WTC11 (cell line): ENCODE data around the gene EIF5A. TPM values are rescaled to one million over a fixed set of nuclear protein-coding genes. Genes with fewer than 3 reads are reported as not detected.

Experiments
- ELF4 ChIP-seq: sonication (generic); formaldehyde crosslinking; IDR thresholded peaks from 2 replicates; pipeline ENCODE4 v1.8.1; 2022; ENCODE audit warnings: low read depth, mild to moderate bottlenecking, moderate library complexity, missing genetic modification reagents
- EMX1 ChIP-seq: fragments of 250-450 bp; sonication (Bioruptor Pico); IDR thresholded peaks from 2 replicates; pipeline ENCODE4 v1.8.0; 2021; ENCODE audit warnings: mild to moderate bottlenecking
- ETV6 ChIP-seq: sonication (generic); formaldehyde crosslinking; IDR thresholded peaks from 2 replicates; pipeline ENCODE4 v1.8.1; 2022; ENCODE audit warnings: mild to moderate bottlenecking, missing genetic modification reagents
- GABPB1 ChIP-seq: sonication (generic); formaldehyde crosslinking; IDR thresholded peaks from 2 replicates; pipeline ENCODE4 v1.8.1; 2023; ENCODE audit warnings: mild to moderate bottlenecking, missing genetic modification reagents
- JUN ChIP-seq: sonication (generic); formaldehyde crosslinking; IDR thresholded peaks from 2 replicates; pipeline ENCODE4 v1.8.0; 2023; ENCODE audit warnings: mild to moderate bottlenecking, missing genetic modification reagents
- MYBL2 ChIP-seq: sonication (generic); formaldehyde crosslinking; IDR thresholded peaks from 2 replicates; pipeline ENCODE4 v1.8.1; 2023; ENCODE audit warnings: mild to moderate bottlenecking, moderate library complexity, missing genetic modification reagents
- PRRX2 ChIP-seq: fragments of 250-450 bp; sonication (Bioruptor Pico); IDR thresholded peaks from 2 replicates; pipeline ENCODE4 v1.8.0; 2021; ENCODE audit warnings: mild to moderate bottlenecking
- TEAD1 ChIP-seq: sonication (generic); formaldehyde crosslinking; IDR thresholded peaks from 2 replicates; pipeline ENCODE4 v1.8.0; 2022; ENCODE audit warnings: mild to moderate bottlenecking, missing genetic modification reagents
- total RNA-seq: library from RNA; stranded (reverse); gene quantifications from 3 replicates; pipeline ENCODE4 v1.2.3, GENCODE V29; 2021
- TF ChIP-seq, protein P1 (sequence below): sonication (generic); formaldehyde crosslinking; IDR thresholded peaks from 2 replicates; pipeline ENCODE4 v1.8.1; 2023; ENCODE audit warnings: mild to moderate bottlenecking, missing genetic modification reagents, moderate library complexity
- TF ChIP-seq, protein P2 (sequence below): fragments of 250-450 bp; sonication (Bioruptor Pico); IDR thresholded peaks from 2 replicates; pipeline ENCODE4 v1.9.0; 2021; ENCODE audit warnings: mild to moderate bottlenecking, borderline replicate concordance
- TF ChIP-seq, protein P3 (sequence below): sonication (generic); formaldehyde crosslinking; IDR thresholded peaks from 2 replicates; pipeline ENCODE4 v1.8.0; 2022; ENCODE audit warnings: mild to moderate bottlenecking, missing genetic modification reagents
- TF ChIP-seq, protein P4 (sequence below): sonication (generic); formaldehyde crosslinking; IDR thresholded peaks from 2 replicates; pipeline ENCODE4 v1.8.1; 2022; ENCODE audit warnings: mild to moderate bottlenecking, missing genetic modification reagents, moderate library complexity, borderline replicate concordance
- TF ChIP-seq, protein P5 (sequence below): sonication (generic); formaldehyde crosslinking; IDR thresholded peaks from 2 replicates; pipeline ENCODE4 v1.8.0; 2023; ENCODE audit warnings: mild to moderate bottlenecking, missing genetic modification reagents
- TF ChIP-seq, protein P6 (sequence below): fragments of 250-450 bp; sonication (Bioruptor Pico); IDR thresholded peaks from 2 replicates; pipeline ENCODE4 v1.8.0; 2021; ENCODE audit warnings: mild to moderate bottlenecking
- TF ChIP-seq, protein P7 (sequence below): fragments of 250-450 bp; sonication (Bioruptor Pico); IDR thresholded peaks from 2 replicates; pipeline ENCODE4 v1.9.0; 2021; ENCODE audit warnings: moderate library complexity, mild to moderate bottlenecking, inconsistent platforms, borderline replicate concordance
- TF ChIP-seq, protein P8 (sequence below): fragments of 250-450 bp; sonication (Bioruptor Pico); IDR thresholded peaks from 2 replicates; pipeline ENCODE4 v2.1.2; 2022; ENCODE audit warnings: mild to moderate bottlenecking, moderate library complexity
- TF ChIP-seq, protein P9 (sequence below): fragments of 250-450 bp; sonication (Bioruptor Pico); IDR thresholded peaks from 2 replicates; pipeline ENCODE4 v1.9.0; 2021; ENCODE audit warnings: mild to moderate bottlenecking
- TF ChIP-seq, protein P10 (sequence below): sonication (generic); formaldehyde crosslinking; IDR thresholded peaks from 2 replicates; pipeline ENCODE4 v1.8.0; 2022; ENCODE audit warnings: missing genetic modification reagents

The EIF5A gene
- total RNA-seq, 1 experiment from 2014 or later: 1,021 TPM

DNA sequence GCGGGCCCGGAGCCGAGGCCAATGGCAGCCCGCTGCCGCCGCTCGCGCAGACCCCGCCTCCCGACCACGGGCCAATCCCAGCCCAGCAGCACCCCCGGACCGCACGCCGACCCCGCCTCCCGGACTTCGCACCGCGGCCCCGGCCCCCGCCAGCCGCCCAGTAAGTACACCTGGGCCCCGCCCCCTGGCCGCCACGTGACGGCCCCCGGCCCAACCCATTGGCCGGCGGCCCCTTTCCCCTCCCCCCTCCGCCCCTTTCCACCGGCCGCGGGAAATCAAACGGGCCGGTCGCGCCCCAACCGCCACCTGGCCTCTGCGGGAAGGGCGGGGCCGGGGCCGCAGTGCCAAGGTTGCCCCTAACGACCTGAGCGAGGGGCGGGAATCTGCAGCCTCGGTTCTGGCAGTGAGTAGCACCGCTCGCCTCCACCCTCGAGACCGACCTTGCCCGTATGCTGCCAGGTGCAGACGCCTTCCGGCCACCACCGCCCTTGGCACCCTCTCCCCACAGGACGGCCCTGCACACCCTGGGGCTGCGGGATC lies 12.7 kb upstream of the EIF5A start, which contains the start of gene YBX2 (continued):
- TF ChIP-seq, protein P1, sequence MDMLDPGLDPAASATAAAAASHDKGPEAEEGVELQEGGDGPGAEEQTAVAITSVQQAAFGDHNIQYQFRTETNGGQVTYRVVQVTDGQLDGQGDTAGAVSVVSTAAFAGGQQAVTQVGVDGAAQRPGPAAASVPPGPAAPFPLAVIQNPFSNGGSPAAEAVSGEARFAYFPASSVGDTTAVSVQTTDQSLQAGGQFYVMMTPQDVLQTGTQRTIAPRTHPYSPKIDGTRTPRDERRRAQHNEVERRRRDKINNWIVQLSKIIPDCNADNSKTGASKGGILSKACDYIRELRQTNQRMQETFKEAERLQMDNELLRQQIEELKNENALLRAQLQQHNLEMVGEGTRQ (CRISPR knock-in tag): peak; percentile 95
- TF ChIP-seq, protein P2, sequence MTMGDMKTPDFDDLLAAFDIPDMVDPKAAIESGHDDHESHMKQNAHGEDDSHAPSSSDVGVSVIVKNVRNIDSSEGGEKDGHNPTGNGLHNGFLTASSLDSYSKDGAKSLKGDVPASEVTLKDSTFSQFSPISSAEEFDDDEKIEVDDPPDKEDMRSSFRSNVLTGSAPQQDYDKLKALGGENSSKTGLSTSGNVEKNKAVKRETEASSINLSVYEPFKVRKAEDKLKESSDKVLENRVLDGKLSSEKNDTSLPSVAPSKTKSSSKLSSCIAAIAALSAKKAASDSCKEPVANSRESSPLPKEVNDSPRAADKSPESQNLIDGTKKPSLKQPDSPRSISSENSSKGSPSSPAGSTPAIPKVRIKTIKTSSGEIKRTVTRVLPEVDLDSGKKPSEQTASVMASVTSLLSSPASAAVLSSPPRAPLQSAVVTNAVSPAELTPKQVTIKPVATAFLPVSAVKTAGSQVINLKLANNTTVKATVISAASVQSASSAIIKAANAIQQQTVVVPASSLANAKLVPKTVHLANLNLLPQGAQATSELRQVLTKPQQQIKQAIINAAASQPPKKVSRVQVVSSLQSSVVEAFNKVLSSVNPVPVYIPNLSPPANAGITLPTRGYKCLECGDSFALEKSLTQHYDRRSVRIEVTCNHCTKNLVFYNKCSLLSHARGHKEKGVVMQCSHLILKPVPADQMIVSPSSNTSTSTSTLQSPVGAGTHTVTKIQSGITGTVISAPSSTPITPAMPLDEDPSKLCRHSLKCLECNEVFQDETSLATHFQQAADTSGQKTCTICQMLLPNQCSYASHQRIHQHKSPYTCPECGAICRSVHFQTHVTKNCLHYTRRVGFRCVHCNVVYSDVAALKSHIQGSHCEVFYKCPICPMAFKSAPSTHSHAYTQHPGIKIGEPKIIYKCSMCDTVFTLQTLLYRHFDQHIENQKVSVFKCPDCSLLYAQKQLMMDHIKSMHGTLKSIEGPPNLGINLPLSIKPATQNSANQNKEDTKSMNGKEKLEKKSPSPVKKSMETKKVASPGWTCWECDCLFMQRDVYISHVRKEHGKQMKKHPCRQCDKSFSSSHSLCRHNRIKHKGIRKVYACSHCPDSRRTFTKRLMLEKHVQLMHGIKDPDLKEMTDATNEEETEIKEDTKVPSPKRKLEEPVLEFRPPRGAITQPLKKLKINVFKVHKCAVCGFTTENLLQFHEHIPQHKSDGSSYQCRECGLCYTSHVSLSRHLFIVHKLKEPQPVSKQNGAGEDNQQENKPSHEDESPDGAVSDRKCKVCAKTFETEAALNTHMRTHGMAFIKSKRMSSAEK (CRISPR knock-in tag): no peak
- TF ChIP-seq, protein P3, sequence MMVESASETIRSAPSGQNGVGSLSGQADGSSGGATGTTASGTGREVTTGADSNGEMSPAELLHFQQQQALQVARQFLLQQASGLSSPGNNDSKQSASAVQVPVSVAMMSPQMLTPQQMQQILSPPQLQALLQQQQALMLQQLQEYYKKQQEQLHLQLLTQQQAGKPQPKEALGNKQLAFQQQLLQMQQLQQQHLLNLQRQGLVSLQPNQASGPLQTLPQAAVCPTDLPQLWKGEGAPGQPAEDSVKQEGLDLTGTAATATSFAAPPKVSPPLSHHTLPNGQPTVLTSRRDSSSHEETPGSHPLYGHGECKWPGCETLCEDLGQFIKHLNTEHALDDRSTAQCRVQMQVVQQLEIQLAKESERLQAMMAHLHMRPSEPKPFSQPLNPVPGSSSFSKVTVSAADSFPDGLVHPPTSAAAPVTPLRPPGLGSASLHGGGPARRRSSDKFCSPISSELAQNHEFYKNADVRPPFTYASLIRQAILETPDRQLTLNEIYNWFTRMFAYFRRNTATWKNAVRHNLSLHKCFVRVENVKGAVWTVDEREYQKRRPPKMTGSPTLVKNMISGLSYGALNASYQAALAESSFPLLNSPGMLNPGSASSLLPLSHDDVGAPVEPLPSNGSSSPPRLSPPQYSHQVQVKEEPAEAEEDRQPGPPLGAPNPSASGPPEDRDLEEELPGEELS (CRISPR knock-in tag): no peak; the same call in 1 of the 2 replicates
- 0 out of 2 replicates have a peak, but pooled peaks have one; percentile 40 for TF ChIP-seq ELF4
- no peak; the same call in 1 of the 2 replicates for TF ChIP-seq JUN (CRISPR knock-in tag)
- no peak for TF ChIP-seq GABPB1 (CRISPR knock-in tag)
- TF ChIP-seq PRRX2 (CRISPR knock-in tag): no peak
- TF ChIP-seq, protein P4, sequence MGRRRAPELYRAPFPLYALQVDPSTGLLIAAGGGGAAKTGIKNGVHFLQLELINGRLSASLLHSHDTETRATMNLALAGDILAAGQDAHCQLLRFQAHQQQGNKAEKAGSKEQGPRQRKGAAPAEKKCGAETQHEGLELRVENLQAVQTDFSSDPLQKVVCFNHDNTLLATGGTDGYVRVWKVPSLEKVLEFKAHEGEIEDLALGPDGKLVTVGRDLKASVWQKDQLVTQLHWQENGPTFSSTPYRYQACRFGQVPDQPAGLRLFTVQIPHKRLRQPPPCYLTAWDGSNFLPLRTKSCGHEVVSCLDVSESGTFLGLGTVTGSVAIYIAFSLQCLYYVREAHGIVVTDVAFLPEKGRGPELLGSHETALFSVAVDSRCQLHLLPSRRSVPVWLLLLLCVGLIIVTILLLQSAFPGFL (CRISPR knock-in tag): no peak
- no peak for TF ChIP-seq EMX1 (CRISPR knock-in tag)
- TF ChIP-seq, protein P5, sequence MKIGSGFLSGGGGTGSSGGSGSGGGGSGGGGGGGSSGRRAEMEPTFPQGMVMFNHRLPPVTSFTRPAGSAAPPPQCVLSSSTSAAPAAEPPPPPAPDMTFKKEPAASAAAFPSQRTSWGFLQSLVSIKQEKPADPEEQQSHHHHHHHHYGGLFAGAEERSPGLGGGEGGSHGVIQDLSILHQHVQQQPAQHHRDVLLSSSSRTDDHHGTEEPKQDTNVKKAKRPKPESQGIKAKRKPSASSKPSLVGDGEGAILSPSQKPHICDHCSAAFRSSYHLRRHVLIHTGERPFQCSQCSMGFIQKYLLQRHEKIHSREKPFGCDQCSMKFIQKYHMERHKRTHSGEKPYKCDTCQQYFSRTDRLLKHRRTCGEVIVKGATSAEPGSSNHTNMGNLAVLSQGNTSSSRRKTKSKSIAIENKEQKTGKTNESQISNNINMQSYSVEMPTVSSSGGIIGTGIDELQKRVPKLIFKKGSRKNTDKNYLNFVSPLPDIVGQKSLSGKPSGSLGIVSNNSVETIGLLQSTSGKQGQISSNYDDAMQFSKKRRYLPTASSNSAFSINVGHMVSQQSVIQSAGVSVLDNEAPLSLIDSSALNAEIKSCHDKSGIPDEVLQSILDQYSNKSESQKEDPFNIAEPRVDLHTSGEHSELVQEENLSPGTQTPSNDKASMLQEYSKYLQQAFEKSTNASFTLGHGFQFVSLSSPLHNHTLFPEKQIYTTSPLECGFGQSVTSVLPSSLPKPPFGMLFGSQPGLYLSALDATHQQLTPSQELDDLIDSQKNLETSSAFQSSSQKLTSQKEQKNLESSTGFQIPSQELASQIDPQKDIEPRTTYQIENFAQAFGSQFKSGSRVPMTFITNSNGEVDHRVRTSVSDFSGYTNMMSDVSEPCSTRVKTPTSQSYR (CRISPR knock-in tag): peak; percentile 87
- TF ChIP-seq, protein P6, sequence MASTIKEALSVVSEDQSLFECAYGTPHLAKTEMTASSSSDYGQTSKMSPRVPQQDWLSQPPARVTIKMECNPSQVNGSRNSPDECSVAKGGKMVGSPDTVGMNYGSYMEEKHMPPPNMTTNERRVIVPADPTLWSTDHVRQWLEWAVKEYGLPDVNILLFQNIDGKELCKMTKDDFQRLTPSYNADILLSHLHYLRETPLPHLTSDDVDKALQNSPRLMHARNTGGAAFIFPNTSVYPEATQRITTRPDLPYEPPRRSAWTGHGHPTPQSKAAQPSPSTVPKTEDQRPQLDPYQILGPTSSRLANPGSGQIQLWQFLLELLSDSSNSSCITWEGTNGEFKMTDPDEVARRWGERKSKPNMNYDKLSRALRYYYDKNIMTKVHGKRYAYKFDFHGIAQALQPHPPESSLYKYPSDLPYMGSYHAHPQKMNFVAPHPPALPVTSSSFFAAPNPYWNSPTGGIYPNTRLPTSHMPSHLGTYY (CRISPR knock-in tag): no peak
- TF ChIP-seq, protein P7, sequence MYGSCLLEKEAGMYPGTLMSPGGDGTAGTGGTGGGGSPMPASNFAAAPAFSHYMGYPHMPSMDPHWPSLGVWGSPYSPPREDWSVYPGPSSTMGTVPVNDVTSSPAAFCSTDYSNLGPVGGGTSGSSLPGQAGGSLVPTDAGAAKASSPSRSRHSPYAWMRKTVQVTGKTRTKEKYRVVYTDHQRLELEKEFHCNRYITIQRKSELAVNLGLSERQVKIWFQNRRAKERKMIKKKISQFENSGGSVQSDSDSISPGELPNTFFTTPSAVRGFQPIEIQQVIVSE (CRISPR knock-in tag): no peak
- TF ChIP-seq, protein P8, sequence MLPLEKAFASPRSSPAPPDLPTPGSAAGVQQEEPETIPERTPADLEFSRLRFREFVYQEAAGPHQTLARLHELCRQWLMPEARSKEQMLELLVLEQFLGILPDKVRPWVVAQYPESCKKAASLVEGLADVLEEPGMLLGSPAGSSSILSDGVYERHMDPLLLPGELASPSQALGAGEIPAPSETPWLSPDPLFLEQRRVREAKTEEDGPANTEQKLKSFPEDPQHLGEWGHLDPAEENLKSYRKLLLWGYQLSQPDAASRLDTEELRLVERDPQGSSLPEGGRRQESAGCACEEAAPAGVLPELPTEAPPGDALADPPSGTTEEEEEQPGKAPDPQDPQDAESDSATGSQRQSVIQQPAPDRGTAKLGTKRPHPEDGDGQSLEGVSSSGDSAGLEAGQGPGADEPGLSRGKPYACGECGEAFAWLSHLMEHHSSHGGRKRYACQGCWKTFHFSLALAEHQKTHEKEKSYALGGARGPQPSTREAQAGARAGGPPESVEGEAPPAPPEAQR (CRISPR knock-in tag): no peak
- TF ChIP-seq, protein P9, sequence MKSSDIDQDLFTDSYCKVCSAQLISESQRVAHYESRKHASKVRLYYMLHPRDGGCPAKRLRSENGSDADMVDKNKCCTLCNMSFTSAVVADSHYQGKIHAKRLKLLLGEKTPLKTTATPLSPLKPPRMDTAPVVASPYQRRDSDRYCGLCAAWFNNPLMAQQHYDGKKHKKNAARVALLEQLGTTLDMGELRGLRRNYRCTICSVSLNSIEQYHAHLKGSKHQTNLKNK (CRISPR knock-in tag): no peak
- no peak for TF ChIP-seq ETV6 (CRISPR knock-in tag)
- TF ChIP-seq TEAD1 (CRISPR knock-in tag): peak; percentile 42; the same call in 1 of the 2 replicates
- TF ChIP-seq MYBL2 (CRISPR knock-in tag): peak; percentile 72; the same call in 1 of the 2 replicates
- TF ChIP-seq, protein P10, sequence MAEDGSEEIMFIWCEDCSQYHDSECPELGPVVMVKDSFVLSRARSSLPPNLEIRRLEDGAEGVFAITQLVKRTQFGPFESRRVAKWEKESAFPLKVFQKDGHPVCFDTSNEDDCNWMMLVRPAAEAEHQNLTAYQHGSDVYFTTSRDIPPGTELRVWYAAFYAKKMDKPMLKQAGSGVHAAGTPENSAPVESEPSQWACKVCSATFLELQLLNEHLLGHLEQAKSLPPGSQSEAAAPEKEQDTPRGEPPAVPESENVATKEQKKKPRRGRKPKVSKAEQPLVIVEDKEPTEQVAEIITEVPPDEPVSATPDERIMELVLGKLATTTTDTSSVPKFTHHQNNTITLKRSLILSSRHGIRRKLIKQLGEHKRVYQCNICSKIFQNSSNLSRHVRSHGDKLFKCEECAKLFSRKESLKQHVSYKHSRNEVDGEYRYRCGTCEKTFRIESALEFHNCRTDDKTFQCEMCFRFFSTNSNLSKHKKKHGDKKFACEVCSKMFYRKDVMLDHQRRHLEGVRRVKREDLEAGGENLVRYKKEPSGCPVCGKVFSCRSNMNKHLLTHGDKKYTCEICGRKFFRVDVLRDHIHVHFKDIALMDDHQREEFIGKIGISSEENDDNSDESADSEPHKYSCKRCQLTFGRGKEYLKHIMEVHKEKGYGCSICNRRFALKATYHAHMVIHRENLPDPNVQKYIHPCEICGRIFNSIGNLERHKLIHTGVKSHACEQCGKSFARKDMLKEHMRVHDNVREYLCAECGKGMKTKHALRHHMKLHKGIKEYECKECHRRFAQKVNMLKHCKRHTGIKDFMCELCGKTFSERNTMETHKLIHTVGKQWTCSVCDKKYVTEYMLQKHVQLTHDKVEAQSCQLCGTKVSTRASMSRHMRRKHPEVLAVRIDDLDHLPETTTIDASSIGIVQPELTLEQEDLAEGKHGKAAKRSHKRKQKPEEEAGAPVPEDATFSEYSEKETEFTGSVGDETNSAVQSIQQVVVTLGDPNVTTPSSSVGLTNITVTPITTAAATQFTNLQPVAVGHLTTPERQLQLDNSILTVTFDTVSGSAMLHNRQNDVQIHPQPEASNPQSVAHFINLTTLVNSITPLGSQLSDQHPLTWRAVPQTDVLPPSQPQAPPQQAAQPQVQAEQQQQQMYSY: no peak
